ENCODE measurements around the gene RARRES2. TPM values are rescaled to one million over a fixed set of nuclear protein-coding genes. Genes with fewer than 3 reads are reported as not detected.

RARRES2 gene
- total RNA-seq, 1 experiment from 2014 or later = not detected

GRCh38 chr7:150340875-150341262, 560 bp downstream of the RARRES2 start:
- Mint-ChIP-seq H3K27me3 (ENCODE audit: insufficient read depth, unreplicated experiment) (peaks cover 3% of the 10 kb centered on the region), H3K4me3 (ENCODE audit: unreplicated experiment) (no peak overlapping the region), H3K36me3 (ENCODE audit: insufficient read depth, unreplicated experiment) (peaks cover 5% of the 10 kb centered on the region), H3K4me1 (ENCODE audit: insufficient read depth, unreplicated experiment) (no peaks in the 10 kb centered on the region), H3K27ac (ENCODE audit: low read depth, unreplicated experiment) (no peak overlapping the region), H3K9me3 (ENCODE audit: unreplicated experiment) (peaks cover 6% of the 10 kb centered on the region)
- no peak for TF ChIP-seq CTCF (IDR thresholded peaks at IDR 0.05; ENCODE audit: unreplicated experiment)
- no peak for DNase-seq (ENCODE audit: unreplicated experiment)
- BruUV-seq (replicated peaks) = no TSS peak
- intact Hi-C loops (cut with micrococcal nuclease) = no loop called here
- ChIA-PET CTCF (no interaction called here), POLR2A (no interaction called here)

GRCh38 chr7:150340024-150340749, 1.2 kb downstream of the RARRES2 start:
- Mint-ChIP-seq H3K9me3 (ENCODE audit: unreplicated experiment) (peaks cover 6% of the 10 kb centered on the region), H3K4me1 (ENCODE audit: insufficient read depth, unreplicated experiment) (no peaks in the 10 kb centered on the region), H3K27me3 (ENCODE audit: insufficient read depth, unreplicated experiment) (no peaks in the 10 kb centered on the region), H3K4me3 (ENCODE audit: unreplicated experiment) (no peak overlapping the region), H3K36me3 (ENCODE audit: insufficient read depth, unreplicated experiment) (peaks cover 5% of the 10 kb centered on the region), H3K27ac (ENCODE audit: low read depth, unreplicated experiment) (no peak overlapping the region)
- ChIA-PET POLR2A (no interaction called here), CTCF (interaction anchor here (0.6 to 1.0 kb wide), 2 partner anchors 14 to 16 kb away, joined by 3 to 7 read pairs; no protein-coding TSS in a partner anchor)
- intact Hi-C loops (cut with micrococcal nuclease) = no loop called here
- TF ChIP-seq CTCF (IDR thresholded peaks at IDR 0.05; ENCODE audit: unreplicated experiment) = no peak
- no TSS peak for BruUV-seq (replicated peaks)
- no peak for DNase-seq (ENCODE audit: unreplicated experiment)

- DNase-seq (ENCODE audit: unreplicated experiment) = no peak
- peaks cover 6% of the 10 kb centered on the region for H3K9me3 Mint-ChIP-seq (ENCODE audit: unreplicated experiment)
- CTCF ChIA-PET = interaction anchor here (0.6 to 1.0 kb wide), 2 partner anchors 14 to 16 kb away, joined by 3 to 7 read pairs; no protein-coding TSS in a partner anchor
- no peak overlapping the region for H3K4me3 Mint-ChIP-seq (ENCODE audit: unreplicated experiment)
- BruUV-seq (replicated peaks) = no TSS peak
- H3K27me3 Mint-ChIP-seq (ENCODE audit: insufficient read depth, unreplicated experiment) = no peaks in the 10 kb centered on the region
- H3K36me3 Mint-ChIP-seq (ENCODE audit: insufficient read depth, unreplicated experiment) = peaks cover 5% of the 10 kb centered on the region
- H3K27ac Mint-ChIP-seq (ENCODE audit: low read depth, unreplicated experiment) = no peak overlapping the region
- POLR2A ChIA-PET = no interaction called here
- no peaks in the 10 kb centered on the region for H3K4me1 Mint-ChIP-seq (ENCODE audit: insufficient read depth, unreplicated experiment)
- no peak for TF ChIP-seq CTCF (IDR thresholded peaks at IDR 0.05; ENCODE audit: unreplicated experiment)
- intact Hi-C loops (cut with micrococcal nuclease) = no loop called here
These were observed 2.0 kb downstream of the RARRES2 start for GRCh38 chr7:150339409-150339809.

GRCh38 chr7:150338166-150338829, 3.1 kb downstream of the RARRES2 start:
- CTCF ChIA-PET = no interaction called here

More at GRCh38 chr7:150338166-150338829, 3.1 kb downstream of the RARRES2 start:
- intact Hi-C loops (cut with micrococcal nuclease) = no loop called here
- H3K27me3 Mint-ChIP-seq (ENCODE audit: insufficient read depth, unreplicated experiment) = no peaks in the 10 kb centered on the region
- H3K27ac Mint-ChIP-seq (ENCODE audit: low read depth, unreplicated experiment) = no peak overlapping the region
- TF ChIP-seq CTCF (IDR thresholded peaks at IDR 0.05; ENCODE audit: unreplicated experiment) = no peak
- peaks cover 5% of the 10 kb centered on the region for H3K36me3 Mint-ChIP-seq (ENCODE audit: insufficient read depth, unreplicated experiment)
- POLR2A ChIA-PET = interaction anchor here (0.5 kb wide), 1 partner anchor 935 kb away, joined by 6 read pairs; no protein-coding TSS in a partner anchor
- no TSS peak for BruUV-seq (replicated peaks)
- no peak for DNase-seq (ENCODE audit: unreplicated experiment)
- peaks cover 3% of the 10 kb centered on the region for H3K9me3 Mint-ChIP-seq (ENCODE audit: unreplicated experiment)
- H3K4me3 Mint-ChIP-seq (ENCODE audit: unreplicated experiment) = no peak overlapping the region
- no peaks in the 10 kb centered on the region for H3K4me1 Mint-ChIP-seq (ENCODE audit: insufficient read depth, unreplicated experiment)
